Mesenchymal stem cell (in vitro differentiated cells and primary cell): Measurements from ENCODE around the gene SPOPL.
"Not testable (repeated sequence)": the region's sequence is repeated elsewhere in the genome, so short reads cannot be mapped to it uniquely, and the experiment has no call there.

Source experiments
- DNase-seq: peaks from one replicate; pipeline ENCODE4 v3.0.0-alpha.2; 2013
- H2AFZ ChIP-seq: one replicate; pipeline ENCODE4 v1.6.1; 2013; ENCODE audit warnings: low read depth, mild to moderate bottlenecking, control low read depth, inconsistent platforms, low read length, moderate library complexity
- H2AK5ac ChIP-seq: 2 replicates; pipeline ENCODE4 v1.6.1; 2013; ENCODE audit warnings: low read length, moderate library complexity, mild to moderate bottlenecking, inconsistent platforms; ENCODE audit not compliant: severe bottlenecking
- H2BK120ac ChIP-seq: one replicate; pipeline ENCODE4 v1.6.1; 2013; ENCODE audit warnings: low read depth, mild to moderate bottlenecking, inconsistent platforms, low read length, moderate library complexity
- H2BK12ac ChIP-seq, 2 experiments: one replicate each; pipeline ENCODE4 v1.6.1; 2013; ENCODE audit warnings: inconsistent platforms in 2 of 2, low read length in 2 of 2, mild to moderate bottlenecking in 2 of 2, moderate library complexity in 2 of 2, control low read depth in 1 of 2
- H2BK15ac ChIP-seq: one replicate; pipeline ENCODE4 v1.6.1; 2013; ENCODE audit warnings: mild to moderate bottlenecking, low read depth, inconsistent platforms; ENCODE audit not compliant: poor library complexity, severe bottlenecking
- H2BK5ac ChIP-seq: 2 replicates; pipeline ENCODE4 v1.6.1; 2013; ENCODE audit warnings: low read depth, mild to moderate bottlenecking, low read length, control low read depth, inconsistent platforms; ENCODE audit not compliant: poor library complexity, severe bottlenecking
- H3K14ac ChIP-seq, 2 experiments: one replicate each; pipeline ENCODE4 v1.6.1; 2013; ENCODE audit warnings: inconsistent platforms in 2 of 2, low read length in 2 of 2, control low read depth in 1 of 2, mild to moderate bottlenecking in 1 of 2, moderate library complexity in 1 of 2
- H3K18ac ChIP-seq, 2 experiments: one replicate each; pipeline ENCODE4 v1.6.1; 2013; ENCODE audit warnings: inconsistent platforms in 2 of 2, low read length in 2 of 2, control low read depth in 1 of 2, low read depth in 1 of 2, mild to moderate bottlenecking in 1 of 2
- H3K23ac ChIP-seq, 2 experiments: one replicate each; pipeline ENCODE4 v1.6.1; 2013; ENCODE audit warnings: inconsistent platforms in 2 of 2, low read length in 2 of 2, mild to moderate bottlenecking in 2 of 2, moderate library complexity in 2 of 2, control low read depth in 1 of 2
- H3K27ac ChIP-seq: 2 replicates; pipeline ENCODE4 v1.5.1; 2013; ENCODE audit warnings: mild to moderate bottlenecking, moderate library complexity, low read length, control low read depth, inconsistent platforms; ENCODE audit not compliant: poor library complexity, severe bottlenecking
- H3K27me3 ChIP-seq, 2 experiments: 2 replicates each; pipeline versions ENCODE4 v1.6.1 to v1.7.0; 2013; ENCODE audit warnings: low read length in 2 of 2, mild to moderate bottlenecking in 2 of 2, moderate library complexity in 2 of 2, control low read depth in 1 of 2, inconsistent platforms in 1 of 2; ENCODE audit not compliant: control insufficient read depth in 1 of 2, insufficient read depth in 1 of 2
- H3K36me3 ChIP-seq, 2 experiments: 2 replicates each; pipeline versions ENCODE4 v1.6.1 to v1.7.0; 2013; ENCODE audit warnings: low read length in 2 of 2, control low read depth in 1 of 2, inconsistent platforms in 1 of 2, low read depth in 1 of 2, mild to moderate bottlenecking in 1 of 2; ENCODE audit not compliant: insufficient read depth in 2 of 2, control insufficient read depth in 1 of 2
- H3K4ac ChIP-seq, 2 experiments: one replicate each; pipeline ENCODE4 v1.6.1; 2013; ENCODE audit warnings: inconsistent platforms in 2 of 2, low read length in 2 of 2, mild to moderate bottlenecking in 2 of 2, moderate library complexity in 2 of 2, control low read depth in 1 of 2, low read depth in 1 of 2
- H3K4me1 ChIP-seq: 2 replicates; pipeline ENCODE4 v1.6.1; 2013; ENCODE audit warnings: low read depth, low read length, control low read depth; ENCODE audit not compliant: control insufficient read depth, insufficient read depth
- H3K4me2 ChIP-seq: 2 replicates; pipeline ENCODE4 v1.6.1; 2013; ENCODE audit warnings: low read length, mild to moderate bottlenecking, inconsistent platforms; ENCODE audit not compliant: poor library complexity, severe bottlenecking
- H3K4me3 ChIP-seq, 2 experiments: 2 replicates each; pipeline versions ENCODE4 v1.5.1 to v1.7.0; 2013; ENCODE audit warnings: low read length in 2 of 2, mild to moderate bottlenecking in 2 of 2, control low read depth in 1 of 2, low read depth in 1 of 2; ENCODE audit not compliant: insufficient read depth in 1 of 2
- H3K79me1 ChIP-seq: replicated peaks from 2 replicates; pipeline ENCODE4 v1.6.1; 2013; ENCODE audit warnings: mild to moderate bottlenecking, control low read depth, low read length, inconsistent platforms; ENCODE audit not compliant: poor library complexity, severe bottlenecking
- H3K9ac ChIP-seq: 2 replicates; pipeline ENCODE4 v1.7.0; 2013; ENCODE audit warnings: mild to moderate bottlenecking, low read length, moderate library complexity
- H3K9me3 ChIP-seq: 2 replicates; pipeline ENCODE4 v1.7.0; 2013; ENCODE audit warnings: mild to moderate bottlenecking, low read length; ENCODE audit not compliant: control insufficient read depth
- H4K8ac ChIP-seq: one replicate; pipeline ENCODE4 v1.6.1; 2013; ENCODE audit warnings: inconsistent platforms, mild to moderate bottlenecking, low read length, moderate library complexity
- H4K91ac ChIP-seq: one replicate; pipeline ENCODE4 v1.6.1; 2013; ENCODE audit warnings: mild to moderate bottlenecking, low read length, inconsistent platforms
- WGBS: methylation state at CpG from one replicate; pipeline ENCODE4 v1.1.7; 2013; ENCODE audit warnings: mixed read lengths; 5-methylcytosine and 5-hydroxymethylcytosine counted together

The SPOPL gene

GRCh38 chr2:138455275-138455674 lies 46.3 kb upstream of the SPOPL start:
- Histone ChIP-seq H2AK5ac (no peak overlapping the region), H3K79me1 (peaks cover 3% of the 10 kb centered on the region), H4K8ac (no peak overlapping the region), H2BK120ac (no peak overlapping the region), H3K4me1 (no peaks in the 10 kb centered on the region), H3K23ac (no peak overlapping the region), H3K9me3 (no peaks in the 10 kb centered on the region), H3K14ac (no peak overlapping the region), H3K27ac (no peak overlapping the region), H3K4me3 (no peak overlapping the region), H2BK5ac (no peak overlapping the region), H3K27me3 (no peaks in the 10 kb centered on the region), H2AFZ (no peak overlapping the region), H2BK12ac (no peak overlapping the region), H3K4ac (no peak overlapping the region), H3K4me2 (no peak overlapping the region), H3K18ac (no peak overlapping the region), H3K9ac (no peak overlapping the region), H2BK15ac (no peak overlapping the region), H3K36me3 (no peaks in the 10 kb centered on the region), H4K91ac (no peak overlapping the region)
- WGBS = 88% methylated on average over 2 of the region's 2 CpGs
- no peak for DNase-seq

DNA sequence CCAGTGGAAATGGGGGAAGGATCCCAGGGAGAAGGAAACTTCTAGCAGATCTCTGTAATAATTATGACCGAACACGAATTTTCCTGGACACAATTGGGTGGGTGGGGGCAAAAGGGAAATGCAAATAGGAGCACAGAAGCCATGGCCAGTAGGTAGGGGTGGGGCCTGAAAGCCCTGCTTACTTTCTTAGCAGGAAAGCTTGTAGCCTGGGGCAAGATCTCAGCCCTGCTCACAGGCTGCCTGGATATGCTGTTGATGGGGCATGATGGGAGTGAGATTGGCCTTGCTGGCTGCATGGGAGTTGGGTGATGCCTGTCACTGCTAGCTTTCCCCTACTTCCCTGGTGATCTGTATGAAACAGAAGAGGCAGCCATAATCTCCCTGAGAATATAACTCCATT lies 45.9 kb upstream of the SPOPL start:
- peak overlapping the region; percentile 12 for H4K91ac ChIP-seq
- H4K8ac ChIP-seq = no peak overlapping the region
- WGBS = 88% methylated on average over 2 of the region's 2 CpGs
- no peak overlapping the region for H2AK5ac ChIP-seq
- no peak overlapping the region for H3K4me2 ChIP-seq
- H3K36me3 ChIP-seq = no peaks in the 10 kb centered on the region
- H2BK15ac ChIP-seq = no peak overlapping the region
- no peak overlapping the region for H2AFZ ChIP-seq
- peaks cover 3% of the 10 kb centered on the region for H3K79me1 ChIP-seq
- H3K18ac ChIP-seq = no peak overlapping the region
- H3K4ac ChIP-seq = no peak overlapping the region
- no peaks in the 10 kb centered on the region for H3K9me3 ChIP-seq
- H3K23ac ChIP-seq = no peak overlapping the region
- no peak overlapping the region for H2BK5ac ChIP-seq
- DNase-seq = no peak
- H3K14ac ChIP-seq = peak overlapping the region in 1 of 2 experiments; percentile 62
- no peak overlapping the region for H3K27ac ChIP-seq
- no peak overlapping the region for H3K9ac ChIP-seq
- H3K27me3 ChIP-seq = no peaks in the 10 kb centered on the region
- H3K4me1 ChIP-seq = no peaks in the 10 kb centered on the region
- H2BK12ac ChIP-seq = no peak overlapping the region
- H2BK120ac ChIP-seq = no peak overlapping the region
- no peak overlapping the region for H3K4me3 ChIP-seq

DNA sequence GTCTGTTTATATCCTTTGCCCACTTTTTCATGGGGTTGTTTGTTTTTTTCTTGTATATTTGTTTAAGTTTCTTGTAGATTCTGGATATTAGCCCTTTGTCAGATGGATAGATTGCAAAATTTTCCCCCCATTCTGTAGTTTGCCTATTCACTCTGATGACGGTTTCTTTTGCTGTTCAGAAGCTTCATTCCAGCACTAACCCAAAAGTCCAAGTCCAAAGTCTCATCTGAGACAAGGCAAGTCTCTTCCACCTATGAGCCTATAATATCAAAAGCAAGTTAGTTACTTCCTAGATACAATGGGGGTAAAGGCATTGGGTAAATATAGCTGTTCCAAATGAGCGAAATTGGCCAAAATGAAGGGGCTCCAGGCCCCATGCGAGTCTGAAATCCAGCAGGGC lies 38.9 kb upstream of the SPOPL start:
- H3K36me3 ChIP-seq, H3K14ac ChIP-seq, H3K4me3 ChIP-seq, H3K18ac ChIP-seq, H2BK12ac ChIP-seq, H3K27me3 ChIP-seq, H2AK5ac ChIP-seq, H3K4ac ChIP-seq, H3K4me2 ChIP-seq, H4K91ac ChIP-seq, H3K9me3 ChIP-seq, H2BK15ac ChIP-seq, H2BK5ac ChIP-seq, H3K9ac ChIP-seq, H4K8ac ChIP-seq, H2AFZ ChIP-seq, H3K27ac ChIP-seq, H2BK120ac ChIP-seq, H3K4me1 ChIP-seq, H3K79me1 ChIP-seq, H3K23ac ChIP-seq, DNase-seq: not testable (repeated sequence)
- 91% methylated on average over 3 of the region's 3 CpGs for WGBS

GRCh38 chr2:138468617-138469016 lies 33.0 kb upstream of the SPOPL start:
- peaks cover under 1% of the 10 kb centered on the region for H3K9me3 ChIP-seq
- H3K27me3 ChIP-seq = no peaks in the 10 kb centered on the region
- H3K27ac ChIP-seq = no peak overlapping the region
- H3K4ac ChIP-seq = no peak overlapping the region
- no peak overlapping the region for H3K14ac ChIP-seq
- H3K18ac ChIP-seq = no peak overlapping the region
- H3K4me3 ChIP-seq = no peak overlapping the region
- no peak overlapping the region for H2BK5ac ChIP-seq
- H3K23ac ChIP-seq = no peak overlapping the region
- no peak overlapping the region for H2BK120ac ChIP-seq
- 0% methylated on average over 1 of the region's 1 CpG for WGBS
- H3K4me1 ChIP-seq = no peaks in the 10 kb centered on the region
- no peak overlapping the region for H4K8ac ChIP-seq
- no peaks in the 10 kb centered on the region for H3K79me1 ChIP-seq
- no peak overlapping the region for H3K4me2 ChIP-seq
- H2BK12ac ChIP-seq = no peak overlapping the region
- H2BK15ac ChIP-seq = no peak overlapping the region
- no peak overlapping the region for H2AFZ ChIP-seq
- no peak overlapping the region for H4K91ac ChIP-seq
- H2AK5ac ChIP-seq = no peak overlapping the region
- DNase-seq = no peak
- H3K9ac ChIP-seq = no peak overlapping the region
- H3K36me3 ChIP-seq = no peaks in the 10 kb centered on the region
